HCT116 (cell line): Measurements from ENCODE around the gene NMD3. TPM values are rescaled to one million over a fixed set of nuclear protein-coding genes. Genes with fewer than 3 reads are reported as not detected.

Experiments
- ATAC-seq: fragments of 200-7000 bp; cut with Tn5 transposase; 2 replicates; pipeline ENCODE4 v1.9.1; 2020; ENCODE audit warnings: mild to moderate bottlenecking, moderate library complexity
- BruUV-seq: library from RNA; stranded (reverse); fragments of 400-500 nt; replicated peaks from 2 replicates; lab custom pipeline; 2021; lab: Mats Ljungman, UMichigan
- CTCF ChIA-PET: fragments of 300-600 bp; sonication (Branson Sonifier 250); formaldehyde crosslinking; loops from one replicate; lab custom pipeline; 2021; ENCODE audit warnings: antibody characterized with exemption; lab: Charles Lee
- POLR2A ChIA-PET: fragments of 300-600, 350-600 bp; sonication (Branson Sonifier 250); formaldehyde crosslinking; loops from one replicate; lab custom pipeline; 2021; ENCODE audit warnings: antibody characterized with exemption; lab: Charles Lee
- RAD21 ChIA-PET, 2 experiments: fragments of 300-600 bp; sonication (Branson Sonifier 250); formaldehyde crosslinking; loops; one replicate each; lab custom pipeline; 2023; ENCODE audit warnings: low total read pairs in 2 of 2; ENCODE audit not compliant: uncharacterized antibody in 2 of 2, unreplicated experiment in 2 of 2, low non-redundant PET in 1 of 2; lab: Charles Lee
- DNase-seq: peaks from one replicate; pipeline ENCODE4 v3.0.0-alpha.2; 2010; ENCODE audit warnings: low read depth, low spot score
- H2AFZ ChIP-seq: fragments of 200-600 bp; shearing (Covaris generic), sonication (generic); 2 replicates; pipeline ENCODE4 v1.6.1; 2017; ENCODE audit warnings: low read depth, mixed run types, mixed read lengths, antibody characterized with exemption, low read length; ENCODE audit not compliant: poor library complexity, severe bottlenecking
- H3K27ac ChIP-seq: 2 replicates; pipeline ENCODE4 v1.5.1; 2012; ENCODE audit warnings: low read depth, low read length
- H3K27me3 ChIP-seq: fragments of 200-600 bp; sonication (generic); 2 replicates; pipeline ENCODE4 v1.6.1; 2016; ENCODE audit warnings: mixed run types, low read length, mixed read lengths; ENCODE audit not compliant: insufficient read depth
- H3K36me3 ChIP-seq, 2 experiments: fragments of 200-500 bp in 1 of 2; fragments of 200-600 bp in 1 of 2; sonication (Bioruptor generic) in 1 of 2; sonication (generic) in 1 of 2; 2 replicates each; pipeline versions ENCODE4 v1.5.1 to v1.6.1; 2014 to 2016; ENCODE audit warnings: low read length in 2 of 2, inconsistent platforms in 1 of 2, mixed read lengths in 1 of 2, mixed run types in 1 of 2; ENCODE audit not compliant: insufficient read depth in 2 of 2, control insufficient read depth in 1 of 2
- H3K4me1 ChIP-seq, 2 experiments: fragments of 200-600 bp in 1 of 2; sonication (generic) in 1 of 2; 2 replicates each; pipeline versions ENCODE4 v1.5.1 to v1.6.1; 2012 to 2017; ENCODE audit warnings: low read length in 2 of 2, inconsistent platforms in 1 of 2, mild to moderate bottlenecking in 1 of 2, mixed read lengths in 1 of 2, mixed run types in 1 of 2, moderate library complexity in 1 of 2; ENCODE audit not compliant: insufficient read depth in 2 of 2, control insufficient read depth in 1 of 2
- H3K4me2 ChIP-seq: fragments of 200-600 bp; sonication (generic); 2 replicates; pipeline ENCODE4 v1.6.1; 2017; ENCODE audit warnings: mixed run types, low read length, mixed read lengths
- H3K4me3 ChIP-seq, 2 experiments: fragments of 200-600 bp in 1 of 2; sonication (generic) in 1 of 2; replicated peaks in 1 of 2; 2 replicates each; pipeline ENCODE4 v1.5.1; 2011 to 2016; ENCODE audit warnings: low read length in 2 of 2, control low read depth in 1 of 2, low read depth in 1 of 2, mild to moderate bottlenecking in 1 of 2, mixed read lengths in 1 of 2, mixed run types in 1 of 2
- H3K79me2 ChIP-seq: fragments of 200-600 bp; sonication (generic); 2 replicates; pipeline ENCODE4 v1.6.1; 2017; ENCODE audit warnings: mild to moderate bottlenecking, mixed run types, low read length, moderate library complexity, mixed read lengths; ENCODE audit not compliant: insufficient read depth
- H3K9ac ChIP-seq: fragments of 200-600 bp; sonication (generic); 2 replicates; pipeline ENCODE4 v1.6.1; 2016; ENCODE audit warnings: low read length, mixed read lengths
- H3K9me2 ChIP-seq: fragments of 200-600 bp; sonication (generic), shearing (Covaris generic); 2 replicates; pipeline ENCODE4 v1.6.1; 2017; ENCODE audit warnings: mixed run types, mild to moderate bottlenecking, moderate library complexity; ENCODE audit not compliant: insufficient read depth
- H3K9me3 ChIP-seq, 2 experiments: fragments of 200-500 bp in 1 of 2; fragments of 200-600 bp in 1 of 2; sonication (Bioruptor generic) in 1 of 2; sonication (generic) in 1 of 2; 2 replicates each; pipeline ENCODE4 v1.6.1; 2014 to 2017; ENCODE audit warnings: low read length in 2 of 2, mixed read lengths in 2 of 2, inconsistent platforms in 1 of 2, low read depth in 1 of 2, mild to moderate bottlenecking in 1 of 2, mixed run types in 1 of 2, moderate library complexity in 1 of 2; ENCODE audit not compliant: control insufficient read depth in 1 of 2, insufficient read depth in 1 of 2
- H4K20me1 ChIP-seq: fragments of 200-600 bp; sonication (generic), shearing (Covaris generic); 2 replicates; pipeline ENCODE4 v1.6.1; 2017; ENCODE audit warnings: mixed run types, mild to moderate bottlenecking, moderate library complexity; ENCODE audit not compliant: insufficient read depth
- CBX3 ChIP-seq: IDR thresholded peaks from 2 replicates; pipeline ENCODE4 v1.6.1; 2012; ENCODE audit warnings: low read depth
- CEBPB ChIP-seq: IDR thresholded peaks from 2 replicates; pipeline ENCODE4 v1.6.1; 2012; ENCODE audit warnings: low read depth
- ELF1 ChIP-seq: IDR thresholded peaks from 2 replicates; pipeline ENCODE4 v1.6.1; 2012; ENCODE audit warnings: low read depth, borderline replicate concordance
- EZH2 ChIP-seq: fragments of 200-600 bp; sonication (generic); IDR thresholded peaks from 2 replicates; pipeline ENCODE4 v1.6.1; 2017; ENCODE audit warnings: antibody characterized with exemption, mixed run types
- EZH2phosphoT487 ChIP-seq: fragments of 200-600 bp; IDR thresholded peaks from 2 replicates; pipeline ENCODE4 v1.6.1; 2018; ENCODE audit warnings: antibody characterized with exemption, borderline replicate concordance
- FOSL1 ChIP-seq: IDR thresholded peaks from 2 replicates; pipeline ENCODE4 v1.6.1; 2012; ENCODE audit warnings: low read depth
- JUND ChIP-seq: IDR thresholded peaks from 2 replicates; pipeline ENCODE4 v1.6.1; 2012
- RAD21 ChIP-seq: IDR thresholded peaks from 2 replicates; pipeline ENCODE4 v1.6.1; 2012; ENCODE audit warnings: low read depth, mild to moderate bottlenecking
- SIN3A ChIP-seq: IDR thresholded peaks from 2 replicates; pipeline ENCODE4 v1.6.1; 2012; ENCODE audit warnings: low read depth
- SP1 ChIP-seq: IDR thresholded peaks from 2 replicates; pipeline ENCODE4 v1.6.1; 2012; ENCODE audit warnings: low read depth
- TCF7L2 ChIP-seq: IDR thresholded peaks from 2 replicates; pipeline ENCODE4 v1.7.0; 2011; ENCODE audit warnings: borderline replicate concordance, inconsistent platforms; ENCODE audit not compliant: insufficient read depth, insufficient read length; ENCODE audit errors: extremely low read depth
- YY1 ChIP-seq: IDR thresholded peaks from 2 replicates; pipeline ENCODE4 v1.6.1; 2011; ENCODE audit warnings: low read length, low read depth, moderate library complexity, mild to moderate bottlenecking; ENCODE audit not compliant: insufficient replicate concordance; ENCODE audit errors: extremely low read depth
- ZBTB33 ChIP-seq: IDR thresholded peaks from 2 replicates; pipeline ENCODE4 v1.6.1; 2011; ENCODE audit warnings: mild to moderate bottlenecking, low read length, moderate library complexity; ENCODE audit not compliant: insufficient replicate concordance; ENCODE audit errors: extremely low read depth
- ZNF274 ChIP-seq: fragments of 200-500 bp; sonication (Bioruptor generic); IDR thresholded peaks from 2 replicates; pipeline ENCODE4 v1.6.1; 2014; ENCODE audit warnings: mild to moderate bottlenecking, low read depth, low read length, inconsistent platforms
- intact Hi-C: fragments of 100-400 bp; cut with micrococcal nuclease; formaldehyde crosslinking; loops from 2 replicates; pipeline ENCODE4 v1.10.0; 2022
- total RNA-seq: library from RNA; stranded (reverse); gene quantifications from one replicate; pipeline ENCODE4 v1.2.1, GENCODE V29; 2021; ENCODE audit not compliant: unreplicated experiment

The NMD3 gene
- total RNA-seq, 1 experiment from 2014 or later, result 85.2 TPM

GRCh38 chr3:161264852-161265251 lies 43.7 kb downstream of the NMD3 start:
- intact Hi-C loops, result no loop called here
- no peak overlapping the region for H3K4me3 ChIP-seq
- no peak overlapping the region for H3K27ac ChIP-seq
- TF ChIP-seq EZH2phosphoT487 (no peak), CEBPB (no peak), ZNF274 (no peak), TCF7L2 (no peak), JUND (no peak), SIN3A (no peak), SP1 (no peak), ELF1 (no peak), CBX3 (no peak), FOSL1 (no peak), RAD21 (no peak)
- ChIA-PET CTCF (no interaction called here), RAD21 (no interaction called here), POLR2A (no interaction called here)
- no TSS peak for BruUV-seq
- H3K36me3 ChIP-seq, result peaks cover 0 to 16% of the 10 kb centered on the region in 2 experiments; a peak in 2 of 4 replicates
- peaks cover 5% of the 10 kb centered on the region; the same call in 1 of the 2 replicates for H3K79me2 ChIP-seq
- DNase-seq, result no peak
- no peak overlapping the region for H3K9ac ChIP-seq
- no peak overlapping the region for H3K4me2 ChIP-seq
- ATAC-seq, result no peak
- no peaks in the 10 kb centered on the region for H4K20me1 ChIP-seq
- peaks cover 5 to 14% of the 10 kb centered on the region in 2 experiments; a peak in 3 of 4 replicates for H3K4me1 ChIP-seq
- H2AFZ ChIP-seq, result no peak overlapping the region
- H3K9me2 ChIP-seq, result no peaks in the 10 kb centered on the region
- 0 out of 4 replicates have a peak, but pooled peaks cover 0 to 4% of the 10 kb centered on the region in 2 experiments for H3K9me3 ChIP-seq
- H3K27me3 ChIP-seq, result no peaks in the 10 kb centered on the region

GRCh38 chr3:161265916-161266571 lies 44.9 kb downstream of the NMD3 start:
- H3K9ac ChIP-seq, result no peak overlapping the region
- CTCF ChIA-PET, result no interaction called here
- POLR2A ChIA-PET, result no interaction called here
- H2AFZ ChIP-seq, result no peak overlapping the region
- RAD21 ChIA-PET, result no interaction called here
- no peaks in the 10 kb centered on the region for H3K27me3 ChIP-seq
- intact Hi-C loops, result no loop called here
- TF ChIP-seq EZH2, result no peak
- TF ChIP-seq ZBTB33, result no peak
- TF ChIP-seq CBX3, result no peak
- TF ChIP-seq TCF7L2, result no peak
- no peak for TF ChIP-seq YY1
- BruUV-seq, result no TSS peak
- H3K9me2 ChIP-seq, result no peaks in the 10 kb centered on the region
- no peaks in the 10 kb centered on the region for H4K20me1 ChIP-seq
- H3K79me2 ChIP-seq, result 0 out of 2 replicates have a peak, but pooled peaks cover 5% of the 10 kb centered on the region
- no peak overlapping the region for H3K4me3 ChIP-seq
- H3K9me3 ChIP-seq, result no peaks in the 10 kb centered on the region
- no peak for DNase-seq
- H3K27ac ChIP-seq, result no peak overlapping the region
- no peak for ATAC-seq
- H3K4me2 ChIP-seq, result no peak overlapping the region
- H3K36me3 ChIP-seq, result peaks cover 0 to 11% of the 10 kb centered on the region in 2 experiments; a peak in 1 of 4 replicates
- peaks cover 5 to 14% of the 10 kb centered on the region in 2 experiments; a peak in 3 of 4 replicates for H3K4me1 ChIP-seq
